Parathyroid adenoma (tissue), 2 donors: ENCODE data around the gene USP10.

Experiments
- H2AFZ ChIP-seq: fragments of 300-600 bp; sonication (generic); one replicate; pipeline ENCODE4 v1.7.0; 2017; ENCODE audit warnings: antibody characterized with exemption, mild to moderate bottlenecking
- H3K27ac ChIP-seq: fragments of 300-600 bp; sonication (generic); one replicate; pipeline ENCODE4 v1.7.0; 2017
- H3K27me3 ChIP-seq: fragments of 300-600 bp; sonication (generic); one replicate; pipeline ENCODE4 v1.7.0; 2017; ENCODE audit warnings: low read length; ENCODE audit not compliant: control insufficient read depth, insufficient read depth
- H3K36me3 ChIP-seq: fragments of 300-600 bp; sonication (generic); one replicate; pipeline ENCODE4 v1.7.0; 2017; ENCODE audit warnings: low read length; ENCODE audit not compliant: control insufficient read depth, insufficient read depth
- H3K4me1 ChIP-seq: fragments of 300-600 bp; sonication (generic); one replicate; pipeline ENCODE4 v1.7.0; 2017; ENCODE audit warnings: control low read depth
- H3K4me2 ChIP-seq: fragments of 300-600 bp; sonication (generic); one replicate; pipeline ENCODE4 v1.7.0; 2017; ENCODE audit warnings: low read length
- H3K4me3 ChIP-seq: fragments of 300-600 bp; sonication (generic); one replicate; pipeline ENCODE4 v1.7.0; 2017; ENCODE audit warnings: low read depth, low read length
- H3K79me2 ChIP-seq: fragments of 300-600 bp; sonication (generic); one replicate; pipeline ENCODE4 v1.7.0; 2017; ENCODE audit warnings: control low read depth
- H3K9ac ChIP-seq: fragments of 300-600 bp; sonication (generic); one replicate; pipeline ENCODE4 v1.7.0; 2017; ENCODE audit warnings: mild to moderate bottlenecking
- H3K9me3 ChIP-seq: fragments of 300-600 bp; sonication (generic); one replicate; pipeline ENCODE4 v1.7.0; 2017; ENCODE audit warnings: low read length; ENCODE audit not compliant: control insufficient read depth
- CTCF ChIP-seq: fragments of 300-600 bp; sonication (generic); IDR thresholded peaks from one replicate; pipeline ENCODE4 v1.7.0; 2017; ENCODE audit warnings: antibody characterized with exemption, mild to moderate bottlenecking
- donor health status: primary hyperparathyroidism.

Gene USP10

GRCh38 chr16:84827897-84828296 lies 128.1 kb downstream of the USP10 start:
- H3K9ac ChIP-seq, result no peak overlapping the region
- H3K4me1 ChIP-seq, result no peaks in the 10 kb centered on the region
- H3K79me2 ChIP-seq, result no peaks in the 10 kb centered on the region
- TF ChIP-seq CTCF, result no peak
- H3K27ac ChIP-seq, result no peak overlapping the region
- H3K4me2 ChIP-seq, result no peak overlapping the region
- H3K36me3 ChIP-seq, result no peaks in the 10 kb centered on the region
- no peaks in the 10 kb centered on the region for H3K9me3 ChIP-seq
- no peak overlapping the region for H2AFZ ChIP-seq
- H3K4me3 ChIP-seq, result no peak overlapping the region
- no peaks in the 10 kb centered on the region for H3K27me3 ChIP-seq

- Histone ChIP-seq H3K4me2 (no peak overlapping the region), H3K9me3 (no peaks in the 10 kb centered on the region), H3K36me3 (no peaks in the 10 kb centered on the region), H3K9ac (no peak overlapping the region), H3K4me3 (no peak overlapping the region), H3K4me1 (no peaks in the 10 kb centered on the region), H3K79me2 (no peaks in the 10 kb centered on the region), H2AFZ (no peak overlapping the region), H3K27ac (no peak overlapping the region), H3K27me3 (no peaks in the 10 kb centered on the region)
- no peak for TF ChIP-seq CTCF
Measured at GRCh38 chr16:84828322-84828721, 128.5 kb downstream of the USP10 start.
